Thymus (tissue), 11 donors: ENCODE data around the gene VSTM2B. TPM values are rescaled to one million over a fixed set of nuclear protein-coding genes. Genes with fewer than 3 reads are reported as not detected.

Experiments used
- DNase-seq, 9 donors: peaks; one replicate each; pipeline ENCODE4 v3.0.0-alpha.2; 2013; ENCODE audit warnings: low spot score in 9 of 9, low read depth in 6 of 9, missing footprints in 1 of 9
- H3K27ac ChIP-seq, 2 donors: one replicate each; pipeline ENCODE4 v1.5.1; 2013; ENCODE audit warnings: control low read depth in 1 of 2, low read depth in 1 of 2, low read length in 1 of 2, mild to moderate bottlenecking in 1 of 2, moderate library complexity in 1 of 2
- H3K27me3 ChIP-seq, 2 donors: one replicate each; pipeline ENCODE4 v1.5.1; 2013; ENCODE audit warnings: low read length in 1 of 2; ENCODE audit not compliant: control insufficient read depth in 2 of 2, insufficient read depth in 1 of 2
- H3K36me3 ChIP-seq, 2 donors: one replicate each; pipeline ENCODE4 v1.5.1; 2013; ENCODE audit warnings: low read length in 1 of 2, mild to moderate bottlenecking in 1 of 2, moderate library complexity in 1 of 2; ENCODE audit not compliant: control insufficient read depth in 2 of 2, insufficient read depth in 2 of 2
- H3K4me1 ChIP-seq, 2 donors: one replicate each; pipeline ENCODE4 v1.5.1; 2013; ENCODE audit warnings: low read length in 2 of 2; ENCODE audit not compliant: control insufficient read depth in 2 of 2, insufficient read depth in 2 of 2
- H3K4me3 ChIP-seq, 2 donors: one replicate each; pipeline ENCODE4 v1.5.1; 2013; ENCODE audit warnings: low read length in 2 of 2, control low read depth in 1 of 2, mild to moderate bottlenecking in 1 of 2
- H3K9me3 ChIP-seq, 2 donors: one replicate each; pipeline ENCODE4 v1.5.1; 2013; ENCODE audit warnings: low read length in 1 of 2, mild to moderate bottlenecking in 1 of 2; ENCODE audit not compliant: control insufficient read depth in 2 of 2, insufficient read depth in 1 of 2
- WGBS: extraction: QIAGEN DNeasy Blood & Tissue Kit; methylation state at CpG from one replicate; pipeline ENCODE4 v1.1.7; 2013; 5-methylcytosine and 5-hydroxymethylcytosine counted together
- polyA plus RNA-seq: library from polyadenylated mRNA; stranded (reverse); fragments of 200-250 nt; gene quantifications from one replicate; pipeline ENCODE4 v1.2.3, GENCODE V29; 2013
- total RNA-seq: library from RNA; stranded (reverse); fragments of 120-200 nt; gene quantifications from one replicate; pipeline ENCODE4 v1.2.4, GENCODE V29; 2013
- donor health status: healthy.

The VSTM2B gene
- total and polyA plus RNA-seq, 2 donors: 0.16 TPM; not detected in 1

DNA sequence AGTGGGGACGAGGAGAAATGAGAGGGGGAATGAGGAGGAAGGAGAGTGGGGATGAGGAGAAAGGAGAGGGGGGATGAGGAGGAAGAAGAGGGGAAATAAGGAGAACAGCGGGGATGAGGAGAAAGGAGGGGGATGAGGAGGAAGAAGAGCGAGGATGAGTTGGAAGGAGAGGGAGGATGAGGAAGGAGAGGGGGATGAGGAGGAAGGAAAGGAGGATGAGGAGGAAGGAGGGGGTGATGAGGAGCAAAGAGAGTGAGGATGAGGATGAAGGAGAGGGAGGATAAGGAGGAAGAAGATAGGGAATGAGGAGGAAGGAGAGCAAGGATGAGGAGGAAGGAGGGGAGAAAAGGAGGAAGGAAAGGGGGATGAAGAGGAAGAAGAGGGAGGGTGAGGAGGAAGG is 14.0 kb upstream of the VSTM2B start:
- H3K9me3 ChIP-seq: no peaks in the 10 kb centered on the region
- DNase-seq: no peak
- 85% methylated on average over 3 of the region's 3 CpGs for WGBS
- H3K36me3 ChIP-seq: no peaks in the 10 kb centered on the region
- no peak overlapping the region for H3K27ac ChIP-seq
- H3K4me1 ChIP-seq: no peaks in the 10 kb centered on the region
- no peak overlapping the region for H3K4me3 ChIP-seq
- H3K27me3 ChIP-seq: no peaks in the 10 kb centered on the region

DNA sequence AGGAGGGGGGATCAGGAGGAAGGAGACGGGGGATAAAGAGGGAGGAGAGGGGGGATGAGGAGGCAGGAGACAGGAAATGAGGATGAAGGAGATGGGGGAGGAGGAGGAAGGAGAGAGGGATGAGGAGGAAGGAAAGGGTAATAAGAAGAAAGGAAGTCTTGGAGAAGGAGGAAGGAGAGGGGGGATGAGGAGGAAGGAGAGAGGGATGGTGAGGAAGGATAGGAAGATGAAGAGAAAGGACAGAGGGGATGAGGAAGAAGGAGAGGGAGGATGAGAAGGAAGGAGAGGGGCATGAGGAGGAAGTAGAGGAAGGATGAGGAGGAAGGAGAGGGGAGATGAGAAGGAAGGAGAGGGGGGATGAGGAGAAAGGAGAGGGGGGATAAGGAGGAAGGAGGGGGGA is 13.0 kb upstream of the VSTM2B start:
- DNase-seq: no peak
- Histone ChIP-seq H3K9me3 (no peaks in the 10 kb centered on the region), H3K27me3 (no peaks in the 10 kb centered on the region), H3K36me3 (no peaks in the 10 kb centered on the region), H3K4me3 (no peak overlapping the region), H3K4me1 (no peaks in the 10 kb centered on the region), H3K27ac (no peak overlapping the region)
- 79% methylated on average over 1 of the region's 1 CpG for WGBS

DNA sequence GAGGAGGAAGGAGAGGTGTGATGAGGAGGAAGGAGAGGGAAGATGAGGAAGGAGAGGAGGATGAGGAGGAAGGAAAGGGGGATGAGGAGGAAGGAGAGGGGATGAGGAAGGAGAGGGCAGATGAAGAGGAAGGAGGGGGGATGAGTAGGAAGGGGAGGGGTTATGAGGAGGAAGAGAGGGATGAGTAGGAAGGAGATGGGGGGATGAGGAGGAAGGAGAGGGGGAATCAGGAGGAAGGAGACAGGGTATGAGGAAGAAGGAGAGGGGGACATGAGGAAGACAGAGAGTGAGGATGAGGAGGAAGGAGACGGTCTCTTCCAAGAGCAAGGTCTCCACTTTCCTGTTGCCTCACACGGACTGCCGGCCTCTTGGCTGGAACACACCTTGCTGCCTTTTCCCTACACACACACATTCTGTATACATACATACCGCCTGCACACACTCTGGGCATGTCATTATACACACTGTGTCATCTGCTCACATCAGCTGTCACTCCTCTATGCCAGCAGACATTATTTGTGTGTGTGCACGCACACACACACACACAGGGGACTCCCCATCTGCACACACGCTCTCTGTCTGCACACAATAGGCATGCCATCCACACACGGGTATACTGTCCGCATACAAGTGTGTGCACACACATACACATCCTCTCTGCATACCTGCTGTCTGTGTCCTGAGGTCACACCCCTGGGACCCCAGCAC is 11.1 kb upstream of the VSTM2B start:
- Histone ChIP-seq H3K27ac (no peak overlapping the region), H3K4me3 (no peak overlapping the region), H3K9me3 (no peaks in the 10 kb centered on the region), H3K27me3 (no peaks in the 10 kb centered on the region), H3K36me3 (no peaks in the 10 kb centered on the region), H3K4me1 (no peaks in the 10 kb centered on the region)
- DNase-seq: no peak
- 80% methylated on average over 8 of the region's 8 CpGs for WGBS

DNA sequence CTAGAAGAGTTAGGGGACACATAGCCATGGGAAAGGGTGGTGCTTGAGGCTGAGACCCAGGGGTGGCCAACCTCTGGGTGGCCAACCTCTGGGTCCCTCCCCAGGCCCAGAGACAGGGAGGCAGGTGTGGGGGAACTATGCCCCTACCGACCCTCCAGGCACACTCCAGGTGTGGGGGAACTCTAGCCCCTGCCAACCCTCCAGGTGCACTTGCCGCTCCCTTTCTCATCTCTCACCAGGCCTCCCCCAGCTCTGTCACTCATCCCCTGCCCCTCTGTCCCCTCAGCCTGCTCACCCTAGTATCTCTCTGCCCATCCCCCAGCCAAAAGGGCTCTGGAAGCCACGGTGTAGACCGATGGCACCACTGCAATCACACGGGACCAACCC is 10.6 kb upstream of the VSTM2B start:
- Histone ChIP-seq H3K4me3 (no peak overlapping the region), H3K4me1 (no peaks in the 10 kb centered on the region), H3K27me3 (no peaks in the 10 kb centered on the region), H3K27ac (no peak overlapping the region), H3K9me3 (no peaks in the 10 kb centered on the region), H3K36me3 (no peaks in the 10 kb centered on the region)
- 70% methylated on average over 5 of the region's 5 CpGs for WGBS
- no peak for DNase-seq

DNA sequence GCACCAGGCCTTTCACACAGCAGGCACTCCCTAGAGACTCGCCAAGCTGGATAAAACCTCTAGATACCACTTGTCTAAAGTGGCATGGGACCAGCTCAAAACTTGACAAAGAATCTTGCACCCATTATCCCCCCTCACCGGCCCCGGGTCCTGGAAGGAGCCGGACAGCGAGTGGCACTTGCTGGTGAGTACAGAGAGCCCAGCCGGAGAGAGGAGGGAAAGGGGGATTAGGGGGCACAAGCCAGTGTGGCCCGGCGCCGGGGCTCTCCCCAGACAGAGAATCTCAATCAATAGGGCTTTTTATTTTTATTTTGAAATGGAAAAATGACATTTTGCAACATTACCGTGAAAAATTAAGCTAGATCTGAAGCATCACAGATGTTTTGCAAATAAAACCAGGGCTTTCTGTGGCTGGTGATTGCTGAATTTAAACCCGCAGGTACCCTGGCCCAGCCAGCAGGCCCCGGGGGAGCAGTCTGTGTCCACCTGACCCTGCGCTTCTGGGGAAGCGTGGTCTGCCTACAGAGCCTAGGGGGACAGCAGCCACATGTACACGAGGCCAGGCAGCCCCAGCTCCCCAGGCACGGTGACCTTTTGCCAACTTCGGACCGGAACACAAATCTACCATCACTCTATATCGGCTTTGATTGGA is 10.0 kb upstream of the VSTM2B start:
- Histone ChIP-seq H3K4me3 (no peak overlapping the region), H3K27me3 (peaks cover 0 to 3% of the 10 kb centered on the region in 2 donors), H3K27ac (no peak overlapping the region), H3K9me3 (no peaks in the 10 kb centered on the region), H3K4me1 (no peaks in the 10 kb centered on the region), H3K36me3 (no peaks in the 10 kb centered on the region)
- 86% methylated on average over 19 of the region's 19 CpGs for WGBS
- DNase-seq: no peak

DNA sequence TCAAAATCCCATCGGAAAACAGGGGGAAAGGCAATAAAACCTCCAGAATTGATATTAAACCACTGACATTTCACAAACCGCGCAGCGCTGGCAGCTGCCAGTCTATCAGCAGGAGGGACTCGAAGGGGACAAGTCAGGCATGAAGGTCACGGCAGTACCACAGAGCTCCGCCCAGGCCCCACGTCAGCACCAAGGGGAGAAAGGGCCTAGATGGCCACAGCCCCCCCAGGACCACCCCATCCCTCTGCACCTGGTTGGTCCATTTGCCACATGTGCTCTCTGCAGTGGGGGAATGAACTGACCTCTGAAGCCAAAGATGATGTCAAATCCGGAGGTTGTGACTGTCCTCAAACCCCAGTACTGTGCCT is 9.5 kb upstream of the VSTM2B start:
- no peak overlapping the region for H3K4me3 ChIP-seq
- no peaks in the 10 kb centered on the region for H3K9me3 ChIP-seq
- H3K27ac ChIP-seq: no peak overlapping the region
- no peaks in the 10 kb centered on the region for H3K4me1 ChIP-seq
- WGBS: 93% methylated on average over 9 of the region's 9 CpGs
- H3K36me3 ChIP-seq: no peaks in the 10 kb centered on the region
- no peak for DNase-seq
- peaks cover 0 to 3% of the 10 kb centered on the region in 2 donors for H3K27me3 ChIP-seq

DNA sequence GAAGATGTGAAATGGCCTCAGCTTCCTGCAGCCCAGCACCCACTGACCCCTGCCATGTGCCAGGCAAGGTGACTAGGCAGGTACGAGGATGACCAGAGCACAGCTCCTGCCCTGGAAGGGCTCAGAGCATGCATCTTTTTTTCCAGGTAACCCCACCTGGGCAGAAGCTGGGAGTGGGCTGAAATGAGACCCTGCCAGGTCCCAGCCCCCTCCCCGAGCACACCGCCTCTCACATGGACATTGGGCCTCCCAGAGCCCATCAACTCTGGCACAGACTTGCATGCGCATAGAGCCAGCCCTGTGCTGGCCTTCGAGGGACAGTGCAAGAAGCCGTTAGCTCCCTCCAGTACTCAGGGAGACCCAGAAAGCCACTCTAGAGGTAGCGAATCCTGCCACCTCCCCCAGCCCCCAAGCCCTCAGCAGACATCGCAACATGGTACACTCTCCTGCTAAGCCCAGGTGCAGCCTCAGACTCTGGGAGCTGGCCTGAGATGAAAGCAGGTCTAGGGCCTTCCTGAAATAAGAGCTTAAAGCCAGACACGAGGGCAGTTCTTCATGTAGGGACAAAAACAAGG is 8.9 kb upstream of the VSTM2B start:
- 77% methylated on average over 9 of the region's 9 CpGs for WGBS
- Histone ChIP-seq H3K9me3 (no peaks in the 10 kb centered on the region), H3K36me3 (no peaks in the 10 kb centered on the region), H3K4me3 (no peak overlapping the region), H3K4me1 (no peaks in the 10 kb centered on the region), H3K27ac (no peak overlapping the region), H3K27me3 (peaks cover under 1 to 6% of the 10 kb centered on the region in 2 donors)
- no peak for DNase-seq

DNA sequence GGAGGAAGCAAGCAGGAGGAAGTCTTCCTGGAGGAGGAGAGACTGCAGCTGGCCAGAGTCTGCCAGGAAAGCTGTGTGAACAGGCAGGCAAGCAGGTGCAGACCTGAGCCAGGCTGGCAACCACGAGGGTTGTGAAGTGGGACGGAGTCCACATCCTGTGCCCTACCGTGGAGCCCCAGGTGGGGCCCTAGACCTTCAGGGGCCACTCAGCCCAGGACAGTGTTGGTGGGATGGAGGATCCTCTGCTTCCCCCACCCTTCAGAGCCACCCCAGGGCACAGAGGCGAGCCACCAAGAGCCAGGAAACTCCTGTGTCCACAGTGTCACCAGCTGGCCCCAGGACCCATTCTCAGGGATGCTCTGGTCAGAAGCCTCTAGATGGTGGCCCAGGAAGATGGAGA is 8.4 kb upstream of the VSTM2B start:
- Histone ChIP-seq H3K4me1 (no peaks in the 10 kb centered on the region), H3K4me3 (no peak overlapping the region), H3K9me3 (no peaks in the 10 kb centered on the region), H3K27me3 (peaks cover 2 to 6% of the 10 kb centered on the region in 2 donors), H3K27ac (no peak overlapping the region), H3K36me3 (no peaks in the 10 kb centered on the region)
- no peak for DNase-seq
- WGBS: 48% methylated on average over 4 of the region's 4 CpGs

DNA sequence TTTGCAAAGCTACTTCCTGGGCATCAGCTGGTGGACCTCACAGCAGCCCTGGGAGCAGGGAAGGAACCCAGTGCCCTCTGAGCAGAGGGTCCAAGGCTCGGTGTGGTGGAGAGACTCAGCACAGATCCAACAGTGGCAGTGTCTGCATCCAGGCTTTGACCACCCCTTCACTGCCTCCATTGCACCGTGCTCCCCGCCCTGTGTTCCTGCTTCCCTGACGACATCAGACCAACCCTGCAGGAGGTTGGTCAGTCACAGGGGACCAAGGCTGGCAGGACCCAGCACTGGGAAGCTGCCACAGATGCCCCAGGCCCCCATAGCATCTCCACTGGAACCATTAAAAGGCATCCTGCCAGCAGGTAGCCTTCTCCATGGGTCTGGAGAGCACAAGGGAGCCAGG is 7.8 kb upstream of the VSTM2B start:
- DNase-seq: no peak
- WGBS: 83% methylated on average over 4 of the region's 4 CpGs
- no peaks in the 10 kb centered on the region for H3K9me3 ChIP-seq
- H3K36me3 ChIP-seq: no peaks in the 10 kb centered on the region
- H3K4me1 ChIP-seq: no peaks in the 10 kb centered on the region
- H3K27me3 ChIP-seq: peaks cover 2 to 8% of the 10 kb centered on the region in 2 donors
- no peak overlapping the region for H3K27ac ChIP-seq
- no peak overlapping the region for H3K4me3 ChIP-seq
